Loucy (cell line): ENCODE data around the gene RAD51D.

Experiments
- CTCF ChIP-seq: fragments of 200-600 bp; sonication (generic); conservative IDR thresholded peaks from 2 replicates; pipeline ENCODE4 v1.5.1; 2014; ENCODE audit warnings: mild to moderate bottlenecking, antibody characterized with exemption, low read length
- EZH2phosphoT487 ChIP-seq: fragments of 200-600 bp; IDR thresholded peaks from 2 replicates; pipeline ENCODE4 v1.6.1; 2018; ENCODE audit warnings: antibody characterized with exemption, mild to moderate bottlenecking, moderate library complexity, borderline replicate concordance

GRCh38 chr17:35167046-35167445 lies 47.4 kb upstream of the RAD51D start:
- no peak for TF ChIP-seq CTCF
- no peak for TF ChIP-seq EZH2phosphoT487
